HCT116 (cell line): ENCODE results near the gene MRFAP1L1. TPM values are rescaled to one million over a fixed set of nuclear protein-coding genes. Genes with fewer than 3 reads are reported as not detected.

Experiments
- ATAC-seq: fragments of 200-7000 bp; cut with Tn5 transposase; 2 replicates; pipeline ENCODE4 v1.9.1; 2020; ENCODE audit warnings: mild to moderate bottlenecking, moderate library complexity
- BruUV-seq: library from RNA; stranded (reverse); fragments of 400-500 nt; replicated peaks from 2 replicates; lab custom pipeline; 2021; lab: Mats Ljungman, UMichigan
- CTCF ChIA-PET: fragments of 300-600 bp; sonication (Branson Sonifier 250); formaldehyde crosslinking; loops from one replicate; lab custom pipeline; 2021; ENCODE audit warnings: antibody characterized with exemption; lab: Charles Lee
- POLR2A ChIA-PET: fragments of 300-600, 350-600 bp; sonication (Branson Sonifier 250); formaldehyde crosslinking; loops from one replicate; lab custom pipeline; 2021; ENCODE audit warnings: antibody characterized with exemption; lab: Charles Lee
- RAD21 ChIA-PET, 2 experiments: fragments of 300-600 bp; sonication (Branson Sonifier 250); formaldehyde crosslinking; loops; one replicate each; lab custom pipeline; 2023; ENCODE audit warnings: low total read pairs in 2 of 2; ENCODE audit not compliant: uncharacterized antibody in 2 of 2, unreplicated experiment in 2 of 2, low non-redundant PET in 1 of 2; lab: Charles Lee
- DNase-seq: peaks from one replicate; pipeline ENCODE4 v3.0.0-alpha.2; 2010; ENCODE audit warnings: low read depth, low spot score
- H2AFZ ChIP-seq: fragments of 200-600 bp; shearing (Covaris generic), sonication (generic); 2 replicates; pipeline ENCODE4 v1.6.1; 2017; ENCODE audit warnings: low read depth, mixed run types, mixed read lengths, antibody characterized with exemption, low read length; ENCODE audit not compliant: poor library complexity, severe bottlenecking
- H3K27ac ChIP-seq: 2 replicates; pipeline ENCODE4 v1.5.1; 2012; ENCODE audit warnings: low read depth, low read length
- H3K27me3 ChIP-seq: fragments of 200-600 bp; sonication (generic); 2 replicates; pipeline ENCODE4 v1.6.1; 2016; ENCODE audit warnings: mixed run types, low read length, mixed read lengths; ENCODE audit not compliant: insufficient read depth
- H3K36me3 ChIP-seq, 2 experiments: fragments of 200-500 bp in 1 of 2; fragments of 200-600 bp in 1 of 2; sonication (Bioruptor generic) in 1 of 2; sonication (generic) in 1 of 2; 2 replicates each; pipeline versions ENCODE4 v1.5.1 to v1.6.1; 2014 to 2016; ENCODE audit warnings: low read length in 2 of 2, inconsistent platforms in 1 of 2, mixed read lengths in 1 of 2, mixed run types in 1 of 2; ENCODE audit not compliant: insufficient read depth in 2 of 2, control insufficient read depth in 1 of 2
- H3K4me1 ChIP-seq, 2 experiments: fragments of 200-600 bp in 1 of 2; sonication (generic) in 1 of 2; 2 replicates each; pipeline versions ENCODE4 v1.5.1 to v1.6.1; 2012 to 2017; ENCODE audit warnings: low read length in 2 of 2, inconsistent platforms in 1 of 2, mild to moderate bottlenecking in 1 of 2, mixed read lengths in 1 of 2, mixed run types in 1 of 2, moderate library complexity in 1 of 2; ENCODE audit not compliant: insufficient read depth in 2 of 2, control insufficient read depth in 1 of 2
- H3K4me2 ChIP-seq: fragments of 200-600 bp; sonication (generic); 2 replicates; pipeline ENCODE4 v1.6.1; 2017; ENCODE audit warnings: mixed run types, low read length, mixed read lengths
- H3K4me3 ChIP-seq, 2 experiments: fragments of 200-600 bp in 1 of 2; sonication (generic) in 1 of 2; replicated peaks in 1 of 2; 2 replicates each; pipeline ENCODE4 v1.5.1; 2011 to 2016; ENCODE audit warnings: low read length in 2 of 2, control low read depth in 1 of 2, low read depth in 1 of 2, mild to moderate bottlenecking in 1 of 2, mixed read lengths in 1 of 2, mixed run types in 1 of 2
- H3K79me2 ChIP-seq: fragments of 200-600 bp; sonication (generic); 2 replicates; pipeline ENCODE4 v1.6.1; 2017; ENCODE audit warnings: mild to moderate bottlenecking, mixed run types, low read length, moderate library complexity, mixed read lengths; ENCODE audit not compliant: insufficient read depth
- H3K9ac ChIP-seq: fragments of 200-600 bp; sonication (generic); 2 replicates; pipeline ENCODE4 v1.6.1; 2016; ENCODE audit warnings: low read length, mixed read lengths
- H3K9me2 ChIP-seq: fragments of 200-600 bp; sonication (generic), shearing (Covaris generic); 2 replicates; pipeline ENCODE4 v1.6.1; 2017; ENCODE audit warnings: mixed run types, mild to moderate bottlenecking, moderate library complexity; ENCODE audit not compliant: insufficient read depth
- H3K9me3 ChIP-seq, 2 experiments: fragments of 200-500 bp in 1 of 2; fragments of 200-600 bp in 1 of 2; sonication (Bioruptor generic) in 1 of 2; sonication (generic) in 1 of 2; 2 replicates each; pipeline ENCODE4 v1.6.1; 2014 to 2017; ENCODE audit warnings: low read length in 2 of 2, mixed read lengths in 2 of 2, inconsistent platforms in 1 of 2, low read depth in 1 of 2, mild to moderate bottlenecking in 1 of 2, mixed run types in 1 of 2, moderate library complexity in 1 of 2; ENCODE audit not compliant: control insufficient read depth in 1 of 2, insufficient read depth in 1 of 2
- H4K20me1 ChIP-seq: fragments of 200-600 bp; sonication (generic), shearing (Covaris generic); 2 replicates; pipeline ENCODE4 v1.6.1; 2017; ENCODE audit warnings: mixed run types, mild to moderate bottlenecking, moderate library complexity; ENCODE audit not compliant: insufficient read depth
- ELF1 ChIP-seq: IDR thresholded peaks from 2 replicates; pipeline ENCODE4 v1.6.1; 2012; ENCODE audit warnings: low read depth, borderline replicate concordance
- EZH2 ChIP-seq: fragments of 200-600 bp; sonication (generic); IDR thresholded peaks from 2 replicates; pipeline ENCODE4 v1.6.1; 2017; ENCODE audit warnings: antibody characterized with exemption, mixed run types
- FOSL1 ChIP-seq: IDR thresholded peaks from 2 replicates; pipeline ENCODE4 v1.6.1; 2012; ENCODE audit warnings: low read depth
- POLR2AphosphoS5 ChIP-seq: IDR thresholded peaks from 2 replicates; pipeline ENCODE4 v1.6.1; 2011; ENCODE audit warnings: mild to moderate bottlenecking, low read depth, low read length, moderate library complexity
- SIN3A ChIP-seq: IDR thresholded peaks from 2 replicates; pipeline ENCODE4 v1.6.1; 2012; ENCODE audit warnings: low read depth
- SP1 ChIP-seq: IDR thresholded peaks from 2 replicates; pipeline ENCODE4 v1.6.1; 2012; ENCODE audit warnings: low read depth
- YY1 ChIP-seq: IDR thresholded peaks from 2 replicates; pipeline ENCODE4 v1.6.1; 2011; ENCODE audit warnings: low read length, low read depth, moderate library complexity, mild to moderate bottlenecking; ENCODE audit not compliant: insufficient replicate concordance; ENCODE audit errors: extremely low read depth
- intact Hi-C: fragments of 100-400 bp; cut with micrococcal nuclease; formaldehyde crosslinking; loops from 2 replicates; pipeline ENCODE4 v1.10.0; 2022
- total RNA-seq: library from RNA; stranded (reverse); gene quantifications from one replicate; pipeline ENCODE4 v1.2.1, GENCODE V29; 2021; ENCODE audit not compliant: unreplicated experiment
- TF ChIP-seq, protein P1 (sequence below), 3 experiments: fragments of 200-600 bp in 1 of 3; sonication (generic) in 1 of 3; IDR thresholded peaks in 2 of 3; conservative IDR thresholded peaks in 1 of 3; 2 replicates each; pipeline ENCODE4 v1.5.1; 2012 to 2017; ENCODE audit warnings: low read depth in 2 of 3, low read length in 2 of 3, antibody characterized with exemption in 1 of 3, borderline replicate concordance in 1 of 3, control low read depth in 1 of 3, mild to moderate bottlenecking in 1 of 3, mixed read lengths in 1 of 3, mixed run types in 1 of 3, moderate library complexity in 1 of 3; ENCODE audit not compliant: insufficient read depth in 1 of 3
- TF ChIP-seq, protein P2 (sequence below): IDR thresholded peaks from 2 replicates; pipeline ENCODE4 v1.6.1; 2011; ENCODE audit warnings: mild to moderate bottlenecking, low read length, moderate library complexity; ENCODE audit not compliant: insufficient replicate concordance; ENCODE audit errors: extremely low read depth
- TF ChIP-seq, protein P3 (sequence below): IDR thresholded peaks from 2 replicates; pipeline ENCODE4 v1.6.1; 2012

Gene MRFAP1L1
- total RNA-seq, 1 experiment from 2014 or later, result 43.0 TPM

DNA sequence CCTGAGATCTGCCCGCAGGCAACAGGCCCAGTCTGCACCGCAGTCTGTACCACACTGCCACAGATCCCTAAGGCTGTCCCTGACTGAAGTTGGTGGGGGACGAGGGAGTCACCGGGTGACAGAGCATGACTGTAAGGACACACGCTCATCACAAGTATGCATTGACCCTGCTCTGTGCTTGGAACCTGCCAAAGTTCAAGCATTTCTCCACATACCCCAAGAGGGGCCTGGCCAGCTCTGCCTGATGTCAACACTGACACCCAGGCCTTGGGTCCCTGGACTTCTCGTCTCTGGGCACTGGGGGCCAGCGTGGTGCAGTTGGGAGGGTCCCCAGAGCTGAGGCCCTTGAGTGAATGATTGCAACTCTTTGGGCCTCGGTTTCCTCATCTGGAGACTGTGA, 14.2 kb upstream of the MRFAP1L1 start:
- RAD21 ChIA-PET, result no interaction called here
- Histone ChIP-seq H3K36me3 (no peaks in the 10 kb centered on the region), H3K27me3 (no peaks in the 10 kb centered on the region), H3K27ac (no peak overlapping the region), H3K4me2 (no peak overlapping the region), H2AFZ (no peak overlapping the region), H4K20me1 (no peaks in the 10 kb centered on the region), H3K9me3 (no peaks in the 10 kb centered on the region), H3K9me2 (no peaks in the 10 kb centered on the region), H3K4me3 (no peak overlapping the region), H3K9ac (no peak overlapping the region), H3K79me2 (no peaks in the 10 kb centered on the region), H3K4me1 (peaks cover 0 to 5% of the 10 kb centered on the region in 2 experiments; a peak in 1 of 4 replicates)
- intact Hi-C loops, result loop anchor here (5.0 to 10.0 kb wide), 2 partner anchors 251 to 463 kb away; no protein-coding TSS in a partner anchor
- CTCF ChIA-PET, result no interaction called here
- ATAC-seq (no peak), DNase-seq (no peak)
- TF ChIP-seq, protein P1, sequence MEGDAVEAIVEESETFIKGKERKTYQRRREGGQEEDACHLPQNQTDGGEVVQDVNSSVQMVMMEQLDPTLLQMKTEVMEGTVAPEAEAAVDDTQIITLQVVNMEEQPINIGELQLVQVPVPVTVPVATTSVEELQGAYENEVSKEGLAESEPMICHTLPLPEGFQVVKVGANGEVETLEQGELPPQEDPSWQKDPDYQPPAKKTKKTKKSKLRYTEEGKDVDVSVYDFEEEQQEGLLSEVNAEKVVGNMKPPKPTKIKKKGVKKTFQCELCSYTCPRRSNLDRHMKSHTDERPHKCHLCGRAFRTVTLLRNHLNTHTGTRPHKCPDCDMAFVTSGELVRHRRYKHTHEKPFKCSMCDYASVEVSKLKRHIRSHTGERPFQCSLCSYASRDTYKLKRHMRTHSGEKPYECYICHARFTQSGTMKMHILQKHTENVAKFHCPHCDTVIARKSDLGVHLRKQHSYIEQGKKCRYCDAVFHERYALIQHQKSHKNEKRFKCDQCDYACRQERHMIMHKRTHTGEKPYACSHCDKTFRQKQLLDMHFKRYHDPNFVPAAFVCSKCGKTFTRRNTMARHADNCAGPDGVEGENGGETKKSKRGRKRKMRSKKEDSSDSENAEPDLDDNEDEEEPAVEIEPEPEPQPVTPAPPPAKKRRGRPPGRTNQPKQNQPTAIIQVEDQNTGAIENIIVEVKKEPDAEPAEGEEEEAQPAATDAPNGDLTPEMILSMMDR (IDR thresholded peaks at IDR 0.05 in 2 of 3, conservative IDR thresholded peaks at IDR 0.05 in 1 of 3; ENCODE audit: borderline replicate concordance in 1 of 3, insufficient read depth in 1 of 3, low read depth in 2 of 3, low read length in 2 of 3), result no peak
- TF ChIP-seq, protein P2, sequence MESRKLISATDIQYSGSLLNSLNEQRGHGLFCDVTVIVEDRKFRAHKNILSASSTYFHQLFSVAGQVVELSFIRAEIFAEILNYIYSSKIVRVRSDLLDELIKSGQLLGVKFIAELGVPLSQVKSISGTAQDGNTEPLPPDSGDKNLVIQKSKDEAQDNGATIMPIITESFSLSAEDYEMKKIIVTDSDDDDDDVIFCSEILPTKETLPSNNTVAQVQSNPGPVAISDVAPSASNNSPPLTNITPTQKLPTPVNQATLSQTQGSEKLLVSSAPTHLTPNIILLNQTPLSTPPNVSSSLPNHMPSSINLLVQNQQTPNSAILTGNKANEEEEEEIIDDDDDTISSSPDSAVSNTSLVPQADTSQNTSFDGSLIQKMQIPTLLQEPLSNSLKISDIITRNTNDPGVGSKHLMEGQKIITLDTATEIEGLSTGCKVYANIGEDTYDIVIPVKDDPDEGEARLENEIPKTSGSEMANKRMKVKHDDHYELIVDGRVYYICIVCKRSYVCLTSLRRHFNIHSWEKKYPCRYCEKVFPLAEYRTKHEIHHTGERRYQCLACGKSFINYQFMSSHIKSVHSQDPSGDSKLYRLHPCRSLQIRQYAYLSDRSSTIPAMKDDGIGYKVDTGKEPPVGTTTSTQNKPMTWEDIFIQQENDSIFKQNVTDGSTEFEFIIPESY, result no peak
- TF ChIP-seq EZH2 (no peak), YY1 (no peak), FOSL1 (no peak), POLR2AphosphoS5 (no peak), SIN3A (no peak), SP1 (no peak), ELF1 (no peak)
- TF ChIP-seq, protein P3, sequence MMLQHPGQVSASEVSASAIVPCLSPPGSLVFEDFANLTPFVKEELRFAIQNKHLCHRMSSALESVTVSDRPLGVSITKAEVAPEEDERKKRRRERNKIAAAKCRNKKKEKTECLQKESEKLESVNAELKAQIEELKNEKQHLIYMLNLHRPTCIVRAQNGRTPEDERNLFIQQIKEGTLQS, result no peak
- POLR2A ChIA-PET, result no interaction called here
- BruUV-seq, result no TSS peak
